CD4-positive, alpha-beta memory T cell (primary cell): Measurements from ENCODE around the gene PGC. TPM values are rescaled to one million over a fixed set of nuclear protein-coding genes. Genes with fewer than 3 reads are reported as not detected.
A peak's percentile ranks its signal among the peaks of the same experiment; 100 is the strongest.

Experiments
- CTCF ChIA-PET: fragments of 350-600 bp; sonication (Branson Sonifier 250); formaldehyde crosslinking; loops from one replicate; lab custom pipeline; 2021; ENCODE audit warnings: inconsistent platforms; ENCODE audit not compliant: partially characterized antibody; lab: Charles Lee
- POLR2A ChIA-PET: fragments of 350-600 bp; sonication (Branson Sonifier 250); formaldehyde crosslinking; loops from one replicate; lab custom pipeline; 2021; ENCODE audit not compliant: partially characterized antibody; lab: Charles Lee
- DNase-seq, 5 donors: peaks; one replicate each; pipeline versions ENCODE4 v3.0.0 to v3.0.0-alpha.2; 2020 to 2022; ENCODE audit warnings: mixed read lengths in 1 of 5
- H3K27ac ChIP-seq: one replicate; pipeline ENCODE4 v1.7.0; 2013; ENCODE audit warnings: low read depth, low read length
- H3K27me3 ChIP-seq: 2 replicates; pipeline ENCODE4 v1.7.0; 2013; ENCODE audit warnings: mild to moderate bottlenecking, low read length, moderate library complexity; ENCODE audit not compliant: insufficient read depth
- H3K36me3 ChIP-seq: 2 replicates; pipeline ENCODE4 v1.7.0; 2013; ENCODE audit warnings: mild to moderate bottlenecking, low read length, moderate library complexity; ENCODE audit not compliant: insufficient read depth
- H3K4me1 ChIP-seq: 2 replicates; pipeline ENCODE4 v1.7.0; 2013; ENCODE audit warnings: mild to moderate bottlenecking, low read length, moderate library complexity; ENCODE audit not compliant: insufficient read depth
- H3K4me3 ChIP-seq, 2 donors: one replicate each; pipeline ENCODE4 v1.7.0; 2013; ENCODE audit warnings: low read length in 2 of 2, mild to moderate bottlenecking in 1 of 2
- H3K9me3 ChIP-seq, 2 donors: one replicate each; pipeline ENCODE4 v1.7.0; 2013; ENCODE audit warnings: low read length in 2 of 2, control low read depth in 1 of 2; ENCODE audit not compliant: control insufficient read depth in 1 of 2
- H3K27ac Mint-ChIP-seq, 7 donors: one replicate each; pipeline ENCODE4 v1.8.0; 2020 to 2021; ENCODE audit warnings: mixed read lengths in 7 of 7, mild to moderate bottlenecking in 6 of 7, inconsistent platforms in 3 of 7, moderate library complexity in 3 of 7
- H3K27me3 Mint-ChIP-seq, 2 donors: one replicate each; pipeline ENCODE4 v1.8.0; 2020 to 2021; ENCODE audit warnings: mixed read lengths in 2 of 2
- H3K36me3 Mint-ChIP-seq, 2 donors: one replicate each; pipeline ENCODE4 v1.8.0; 2020 to 2021; ENCODE audit warnings: mixed read lengths in 2 of 2, inconsistent platforms in 1 of 2, mild to moderate bottlenecking in 1 of 2
- H3K4me1 Mint-ChIP-seq, 4 donors: one replicate each; pipeline ENCODE4 v1.8.0; 2020 to 2021; ENCODE audit warnings: mixed read lengths in 4 of 4, mild to moderate bottlenecking in 1 of 4
- H3K4me3 Mint-ChIP-seq, 8 donors: one replicate each; pipeline ENCODE4 v1.8.0; 2020 to 2021; ENCODE audit warnings: mixed read lengths in 8 of 8, mild to moderate bottlenecking in 7 of 8, moderate library complexity in 6 of 8, inconsistent platforms in 3 of 8
- H3K9me3 Mint-ChIP-seq, 8 donors: one replicate each; pipeline ENCODE4 v1.8.0; 2020 to 2021; ENCODE audit warnings: mixed read lengths in 8 of 8, mild to moderate bottlenecking in 5 of 8, inconsistent platforms in 3 of 8, moderate library complexity in 1 of 8
- intact Hi-C: fragments of 100-400 bp; cut with micrococcal nuclease; formaldehyde crosslinking; loops from one replicate; pipeline ENCODE4 v1.15.1; 2023
- polyA plus RNA-seq, 2 donors: library from polyadenylated mRNA; unstranded; fragments of 300-500 nt; fragmentation: Illumina TruSeq; gene quantifications; one replicate each; pipeline ENCODE4 v1.2.3, GENCODE V29; 2021
- total RNA-seq, 2 experiments: library from RNA; stranded (reverse); gene quantifications; one replicate each; pipeline ENCODE4 v1.2.3, GENCODE V29; 2021

The PGC gene
- total RNA-seq: not detected
- polyA plus RNA-seq: not detected

DNA sequence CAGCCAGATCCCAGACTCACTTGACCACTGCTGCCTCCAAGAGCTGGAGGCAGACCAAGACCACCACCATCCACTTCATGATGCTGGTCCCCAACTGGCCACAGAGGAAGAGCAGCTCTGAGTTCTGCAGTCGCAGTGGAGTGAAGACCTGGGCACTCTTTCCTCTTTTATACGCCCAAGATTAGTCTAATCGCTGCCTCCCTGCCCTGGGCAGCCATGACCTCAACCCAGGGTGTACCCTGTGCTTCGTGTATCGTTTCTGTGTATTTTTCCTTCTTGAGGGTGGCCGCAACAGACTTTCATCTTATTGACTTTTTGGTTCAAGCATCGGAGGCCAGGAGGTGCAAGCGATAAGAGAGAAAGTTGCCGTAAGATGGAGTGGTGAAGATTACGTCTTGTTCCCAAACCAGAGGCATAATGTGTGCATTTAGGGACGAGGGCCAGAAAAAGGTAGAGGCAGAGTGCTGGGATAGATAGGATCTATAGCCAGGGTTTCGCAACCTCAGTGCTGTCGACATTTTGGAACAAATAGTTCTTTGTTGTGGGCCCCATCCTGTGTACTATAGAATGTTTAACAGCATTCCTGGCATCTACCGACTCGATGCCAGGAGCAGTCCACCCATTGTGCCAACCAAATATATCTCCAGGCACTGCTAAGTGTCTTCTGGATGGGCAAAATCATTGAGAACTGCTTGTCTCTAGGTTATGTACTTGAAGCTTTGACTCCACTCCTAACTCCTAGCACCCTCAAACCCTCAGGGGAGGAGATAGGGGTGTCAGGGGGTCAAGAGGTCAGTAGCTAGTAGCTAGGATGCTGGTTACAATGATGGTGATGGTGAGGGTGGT, at the start of gene PGC:
TSS of gene PGC (minus strand) at position 142 of the 846 bp plus-strand sequence. CDS start at position 79, 63 bp downstream.
- Mint-ChIP-seq H3K4me3 (no peak within 1 kb of the TSS), H3K4me1 (no peaks in the 10 kb centered on the region), H3K9me3 (no peaks in the 10 kb centered on the region), H3K36me3 (no peaks in the 10 kb centered on the region), H3K27me3 (peaks cover 0 to 2% of the 10 kb centered on the region in 2 donors), H3K27ac (no peak within 1 kb of the TSS)
- Histone ChIP-seq H3K4me1 (no peaks in the 10 kb centered on the region), H3K27me3 (no peaks in the 10 kb centered on the region), H3K27ac (no peak within 1 kb of the TSS), H3K4me3 (no peak within 1 kb of the TSS), H3K36me3 (no peaks in the 10 kb centered on the region), H3K9me3 (no peaks in the 10 kb centered on the region)
- ChIA-PET POLR2A (no interaction called here), CTCF (no interaction called here)
- intact Hi-C loops: no loop called here
- DNase-seq: no peak

DNA sequence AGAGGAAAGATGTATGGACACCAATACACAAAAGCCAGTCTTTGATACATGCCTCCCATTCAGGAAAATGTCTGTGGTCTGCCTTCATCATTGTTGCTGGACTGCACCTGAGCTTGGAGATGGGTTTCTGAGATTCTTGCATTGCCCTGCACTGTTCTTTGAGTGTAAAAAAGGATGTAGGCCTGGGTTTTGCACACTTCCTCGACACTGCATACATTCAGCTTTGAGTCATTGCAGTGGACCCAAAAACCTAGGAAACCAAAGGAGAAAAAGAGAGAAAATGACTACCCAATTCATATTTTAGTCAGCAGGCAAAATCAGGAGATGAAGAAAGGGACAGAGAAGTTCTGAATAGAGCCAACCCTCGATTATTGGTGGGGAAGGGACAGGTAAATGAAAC, 49.3 kb upstream of the PGC start:
- intact Hi-C loops: no loop called here
- H3K4me3 ChIP-seq: no peak overlapping the region
- Mint-ChIP-seq H3K36me3 (peaks cover 9 to 24% of the 10 kb centered on the region in 2 donors), H3K4me1 (peaks cover 0 to under 1% (median 0%) of the 10 kb centered on the region in 4 donors), H3K9me3 (no peaks in the 10 kb centered on the region), H3K27me3 (no peaks in the 10 kb centered on the region), H3K4me3 (no peak overlapping the region), H3K27ac (no peak overlapping the region)
- H3K27ac ChIP-seq: no peak overlapping the region
- no peaks in the 10 kb centered on the region for H3K27me3 ChIP-seq
- H3K36me3 ChIP-seq: peaks cover 11% of the 10 kb centered on the region
- no peaks in the 10 kb centered on the region for H3K4me1 ChIP-seq
- DNase-seq: no peak
- no peaks in the 10 kb centered on the region for H3K9me3 ChIP-seq
- ChIA-PET POLR2A (interaction anchor here (1.5 kb wide), 1 partner anchor 9 kb away, joined by 5 read pairs; the partner anchor contains the start of gene TOMM6), CTCF (interaction anchor here (0.7 kb wide), 1 partner anchor 124 kb away, joined by 4 read pairs; the partner anchor contains the start of gene MED20)

DNA sequence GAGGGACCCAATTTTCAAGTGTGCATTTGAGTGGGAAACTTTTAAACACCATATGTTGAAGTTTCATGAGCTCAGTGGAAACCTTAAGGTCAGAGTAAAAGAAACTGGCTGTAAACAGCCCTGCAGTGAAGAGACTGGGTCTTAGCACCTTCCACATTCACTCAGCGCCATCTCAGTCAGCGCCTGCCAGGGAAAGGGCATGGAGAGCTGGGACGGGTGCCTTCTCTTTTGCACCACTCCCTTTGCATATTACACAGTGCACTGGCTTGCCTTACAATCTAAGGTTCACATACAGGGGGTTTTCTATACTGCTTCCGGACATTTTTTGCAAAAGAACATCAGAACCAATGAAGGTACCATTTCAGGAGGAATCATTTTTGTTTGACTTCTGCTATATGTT, 44.8 kb upstream of the PGC start:
- Mint-ChIP-seq H3K4me3 (no peak overlapping the region), H3K27ac (peak overlapping the region in 1 of 7 donors; percentile 69), H3K27me3 (peaks cover 0 to 2% of the 10 kb centered on the region in 2 donors), H3K4me1 (peaks cover 4 to 20% (median 8%) of the 10 kb centered on the region in 4 donors), H3K36me3 (peaks cover 24 to 48% of the 10 kb centered on the region in 2 donors), H3K9me3 (no peaks in the 10 kb centered on the region)
- Histone ChIP-seq H3K4me1 (peaks cover 10% of the 10 kb centered on the region), H3K36me3 (peaks cover 32% of the 10 kb centered on the region), H3K9me3 (no peaks in the 10 kb centered on the region), H3K4me3 (no peak overlapping the region), H3K27ac (no peak overlapping the region), H3K27me3 (no peaks in the 10 kb centered on the region)
- no peak for DNase-seq
- POLR2A ChIA-PET: interaction anchor here (0.6 to 1.6 kb wide), 3 partner anchors 14 to 847 kb away, joined by 3 read pairs; partner anchors contain the start of gene TAF8
- intact Hi-C loops: no loop called here
- CTCF ChIA-PET: interaction anchor here (1.1 to 1.3 kb wide), 2 partner anchors 10 to 11 kb away, joined by 3 read pairs; partner anchors contain the start of gene PRICKLE4

DNA sequence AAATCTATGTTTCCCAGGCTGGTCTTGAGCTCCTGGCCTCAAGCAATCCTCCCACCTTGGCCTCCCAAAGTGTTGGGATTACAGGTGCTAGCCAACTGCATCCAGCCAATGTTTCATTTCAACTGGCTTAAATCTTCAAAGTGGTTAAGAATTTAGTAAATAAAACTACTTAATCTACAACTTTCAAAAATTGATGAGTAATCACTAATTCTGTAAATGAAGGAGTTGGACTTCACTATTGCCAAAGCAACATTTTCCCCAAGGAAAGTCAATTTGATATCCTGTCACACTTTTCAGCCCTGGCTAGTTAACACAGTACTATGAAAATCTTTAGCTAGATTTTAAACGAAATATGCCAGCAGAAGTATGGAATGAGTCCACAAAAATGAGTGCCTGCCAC, 44.1 kb upstream of the PGC start:
- ChIA-PET POLR2A (interaction anchor here (0.6 to 1.6 kb wide), 3 partner anchors 13 to 847 kb away, joined by 3 read pairs; partner anchors contain the start of gene TAF8), CTCF (interaction anchor here (1.1 to 1.3 kb wide), 2 partner anchors 9 to 11 kb away, joined by 3 read pairs; partner anchors contain the start of gene PRICKLE4)

DNA sequence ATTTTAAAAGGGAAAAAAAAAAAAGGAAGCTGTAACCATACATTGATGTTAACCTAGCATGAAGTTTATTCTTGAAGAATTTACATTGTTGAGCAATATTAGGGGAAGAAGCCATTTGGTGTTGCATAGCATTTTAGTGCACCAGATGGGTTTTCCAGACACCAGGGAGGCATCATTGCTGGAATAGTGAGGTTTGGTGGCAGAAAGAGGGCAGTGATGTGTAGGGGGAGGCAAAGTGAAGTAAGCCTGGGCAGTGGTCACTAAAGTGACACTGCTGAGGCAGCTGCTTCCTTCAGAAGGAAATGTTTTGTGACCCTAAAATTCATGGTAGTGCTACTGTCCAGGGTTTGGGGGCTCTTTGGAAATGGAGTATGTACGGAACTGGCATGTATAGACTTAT, 42.8 kb upstream of the PGC start:
- no peak overlapping the region for H3K4me3 ChIP-seq
- no peaks in the 10 kb centered on the region for H3K9me3 ChIP-seq
- Mint-ChIP-seq H3K27ac (peak overlapping the region in 4 of 7 donors; percentile 13 to 98 (median 16)), H3K9me3 (peaks cover 0 to 2% (median 0%) of the 10 kb centered on the region in 8 donors), H3K36me3 (peaks cover 22 to 50% of the 10 kb centered on the region in 2 donors), H3K4me1 (peaks cover 6 to 27% (median 10%) of the 10 kb centered on the region in 4 donors), H3K4me3 (peak overlapping the region in 3 of 8 donors; percentile 4 to 50 (median 32)), H3K27me3 (peaks cover 0 to 3% of the 10 kb centered on the region in 2 donors)
- intact Hi-C loops: no loop called here
- H3K27me3 ChIP-seq: no peaks in the 10 kb centered on the region
- peaks cover 32% of the 10 kb centered on the region for H3K36me3 ChIP-seq
- DNase-seq: no peak
- H3K4me1 ChIP-seq: peaks cover 16% of the 10 kb centered on the region
- ChIA-PET POLR2A (no interaction called here), CTCF (interaction anchor here (1.0 kb wide), 1 partner anchor 425 kb away, joined by 3 read pairs; no protein-coding TSS in a partner anchor)
- H3K27ac ChIP-seq: no peak overlapping the region

More for the DNA sequence above, 44.1 kb upstream of the PGC start:
- Histone ChIP-seq H3K27me3 (no peaks in the 10 kb centered on the region), H3K4me1 (peaks cover 10% of the 10 kb centered on the region), H3K9me3 (no peaks in the 10 kb centered on the region), H3K4me3 (no peak overlapping the region), H3K27ac (no peak overlapping the region), H3K36me3 (peaks cover 32% of the 10 kb centered on the region)
- no peaks in the 10 kb centered on the region for H3K9me3 Mint-ChIP-seq
- intact Hi-C loops: no loop called here
- peaks cover 0 to 3% of the 10 kb centered on the region in 2 donors for H3K27me3 Mint-ChIP-seq
- DNase-seq: no peak
- H3K36me3 Mint-ChIP-seq: peaks cover 24 to 50% of the 10 kb centered on the region in 2 donors
- no peak overlapping the region for H3K4me3 Mint-ChIP-seq
- H3K27ac Mint-ChIP-seq: no peak overlapping the region
- peaks cover 4 to 20% (median 10%) of the 10 kb centered on the region in 4 donors for H3K4me1 Mint-ChIP-seq

DNA sequence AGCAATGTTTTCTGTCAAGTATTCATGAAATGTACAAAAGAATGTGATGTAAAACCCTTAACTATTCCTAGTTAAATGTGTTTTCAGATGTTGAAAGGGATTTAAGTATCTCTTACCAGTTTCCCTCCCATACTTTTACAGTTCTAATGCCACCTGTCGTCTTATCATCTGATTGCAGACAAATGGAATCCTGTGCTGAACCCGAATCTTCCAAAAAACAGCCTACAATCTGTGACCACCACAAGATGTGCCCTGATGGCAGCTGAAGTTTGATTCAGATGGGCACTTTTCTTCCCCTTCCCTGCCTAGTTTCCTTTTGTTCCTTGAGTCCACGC, 42.2 kb upstream of the PGC start:
- H3K9me3 ChIP-seq: no peaks in the 10 kb centered on the region
- H3K4me3 ChIP-seq: no peak overlapping the region
- H3K4me1 ChIP-seq: peaks cover 16% of the 10 kb centered on the region
- H3K27ac Mint-ChIP-seq: peak overlapping the region in 6 of 7 donors; percentile 36 to 98 (median 67)
- peaks cover 0 to 3% of the 10 kb centered on the region in 2 donors for H3K27me3 Mint-ChIP-seq
- no peaks in the 10 kb centered on the region for H3K27me3 ChIP-seq
- peaks cover 32% of the 10 kb centered on the region for H3K36me3 ChIP-seq
- H3K4me1 Mint-ChIP-seq: peaks cover 6 to 29% (median 11%) of the 10 kb centered on the region in 4 donors
- intact Hi-C loops: loop anchor here (10.0 kb wide), 1 partner anchor 1385 kb away; the partner anchor contains the start of gene SRF
- no peak overlapping the region for H3K27ac ChIP-seq
- ChIA-PET CTCF (interaction anchor here (1.0 kb wide), 1 partner anchor 425 kb away, joined by 3 read pairs; no protein-coding TSS in a partner anchor), POLR2A (no interaction called here)
- no peak for DNase-seq
- H3K4me3 Mint-ChIP-seq: peak overlapping the region; percentile 70 to 98 (median 77)
- H3K9me3 Mint-ChIP-seq: peaks cover 0 to 2% (median 0%) of the 10 kb centered on the region in 8 donors
- peaks cover 19 to 48% of the 10 kb centered on the region in 2 donors for H3K36me3 Mint-ChIP-seq
